C4-2B (cell line): Measurements from ENCODE around the gene RB1.

Experiments used
- ZFX ChIP-seq: fragments of 450-650 bp; IDR thresholded peaks from 2 replicates; pipeline ENCODE4 v1.6.1; 2017
- TF ChIP-seq, protein P1 (sequence below): fragments of 450-650 bp; conservative IDR thresholded peaks from 2 replicates; pipeline ENCODE4 v1.5.1; 2017; ENCODE audit warnings: mild to moderate bottlenecking

DNA sequence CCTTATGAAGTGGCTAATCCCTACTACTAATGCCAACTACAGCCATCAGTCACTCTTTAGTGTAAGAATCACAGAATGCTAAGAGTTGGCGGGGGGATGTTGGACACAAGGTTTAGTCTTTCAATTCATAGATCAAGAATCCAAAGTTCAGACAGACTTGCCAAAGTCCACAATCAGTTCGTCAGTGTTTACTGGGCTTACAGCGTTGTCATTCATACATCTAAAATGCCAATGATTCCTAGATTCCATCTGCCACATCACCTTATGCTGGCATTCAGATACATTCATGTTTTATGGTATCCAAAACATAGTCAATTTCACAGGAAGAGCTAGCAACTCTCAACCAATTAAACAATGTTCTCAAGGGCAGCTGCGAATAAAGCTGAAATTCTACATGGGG, 211.2 kb downstream of the RB1 start:
- TF ChIP-seq, protein P1, sequence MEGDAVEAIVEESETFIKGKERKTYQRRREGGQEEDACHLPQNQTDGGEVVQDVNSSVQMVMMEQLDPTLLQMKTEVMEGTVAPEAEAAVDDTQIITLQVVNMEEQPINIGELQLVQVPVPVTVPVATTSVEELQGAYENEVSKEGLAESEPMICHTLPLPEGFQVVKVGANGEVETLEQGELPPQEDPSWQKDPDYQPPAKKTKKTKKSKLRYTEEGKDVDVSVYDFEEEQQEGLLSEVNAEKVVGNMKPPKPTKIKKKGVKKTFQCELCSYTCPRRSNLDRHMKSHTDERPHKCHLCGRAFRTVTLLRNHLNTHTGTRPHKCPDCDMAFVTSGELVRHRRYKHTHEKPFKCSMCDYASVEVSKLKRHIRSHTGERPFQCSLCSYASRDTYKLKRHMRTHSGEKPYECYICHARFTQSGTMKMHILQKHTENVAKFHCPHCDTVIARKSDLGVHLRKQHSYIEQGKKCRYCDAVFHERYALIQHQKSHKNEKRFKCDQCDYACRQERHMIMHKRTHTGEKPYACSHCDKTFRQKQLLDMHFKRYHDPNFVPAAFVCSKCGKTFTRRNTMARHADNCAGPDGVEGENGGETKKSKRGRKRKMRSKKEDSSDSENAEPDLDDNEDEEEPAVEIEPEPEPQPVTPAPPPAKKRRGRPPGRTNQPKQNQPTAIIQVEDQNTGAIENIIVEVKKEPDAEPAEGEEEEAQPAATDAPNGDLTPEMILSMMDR: no peak
- no peak for TF ChIP-seq ZFX
